WTC11 (cell line): ENCODE results near the gene NLGN3. TPM values are rescaled to one million over a fixed set of nuclear protein-coding genes. Genes with fewer than 3 reads are reported as not detected.

ENCODE experiments used
- ATAC-seq: fragments of 200-7000 bp; cut with Tn5 transposase; 2 replicates; pipeline ENCODE4 v1.10.0; 2021; ENCODE audit warnings: mild to moderate bottlenecking, moderate library complexity
- CTCF ChIA-PET: fragments of 300-600 bp; sonication (Branson Sonifier 250); formaldehyde crosslinking; loops from one replicate; lab custom pipeline; 2021; ENCODE audit warnings: antibody characterized with exemption; lab: Charles Lee
- POLR2A ChIA-PET: fragments of 350-600 bp; sonication (Branson Sonifier 250); formaldehyde crosslinking; loops from one replicate; lab custom pipeline; 2021; ENCODE audit warnings: antibody characterized with exemption; lab: Charles Lee
- DNase-seq: peaks from one replicate; pipeline ENCODE4 v3.0.0; 2021; ENCODE audit warnings: low spot score
- H3K27ac Mint-ChIP-seq: 2 replicates; pipeline ENCODE4 v1.8.0; 2021; ENCODE audit warnings: mixed read lengths
- H3K27me3 Mint-ChIP-seq: 2 replicates; pipeline ENCODE4 v1.8.0; 2021; ENCODE audit warnings: low read depth, mild to moderate bottlenecking, moderate library complexity, mixed read lengths
- H3K36me3 Mint-ChIP-seq: 2 replicates; pipeline ENCODE4 v1.8.0; 2021; ENCODE audit warnings: mixed read lengths
- H3K4me1 Mint-ChIP-seq: 2 replicates; pipeline ENCODE4 v1.8.0; 2022; ENCODE audit warnings: mixed read lengths
- H3K4me3 Mint-ChIP-seq: 2 replicates; pipeline ENCODE4 v1.8.0; 2021; ENCODE audit warnings: mild to moderate bottlenecking, moderate library complexity, mixed read lengths
- H3K9me3 Mint-ChIP-seq: 2 replicates; pipeline ENCODE4 v1.8.0; 2021; ENCODE audit warnings: mixed read lengths
- ATF3 ChIP-seq: sonication (generic); formaldehyde crosslinking; conservative IDR thresholded peaks from 2 replicates; pipeline ENCODE4 v1.8.1; 2022; ENCODE audit warnings: mild to moderate bottlenecking, missing genetic modification reagents
- ELF4 ChIP-seq: sonication (generic); formaldehyde crosslinking; IDR thresholded peaks from 2 replicates; pipeline ENCODE4 v1.8.1; 2022; ENCODE audit warnings: low read depth, mild to moderate bottlenecking, moderate library complexity, missing genetic modification reagents
- ETV6 ChIP-seq: sonication (generic); formaldehyde crosslinking; IDR thresholded peaks from 2 replicates; pipeline ENCODE4 v1.8.1; 2022; ENCODE audit warnings: mild to moderate bottlenecking, missing genetic modification reagents
- GTF2I ChIP-seq: fragments of 250-450 bp; sonication (Bioruptor Pico); conservative IDR thresholded peaks from 2 replicates; pipeline ENCODE4 v1.4.0; 2021; ENCODE audit warnings: mild to moderate bottlenecking
- NFE2L1 ChIP-seq: sonication (generic); formaldehyde crosslinking; IDR thresholded peaks from 2 replicates; pipeline ENCODE4 v1.8.1; 2023; ENCODE audit warnings: missing genetic modification reagents
- RELA ChIP-seq: sonication (generic); formaldehyde crosslinking; IDR thresholded peaks from 2 replicates; pipeline ENCODE4 v1.8.1; 2022; ENCODE audit warnings: missing genetic modification reagents, mild to moderate bottlenecking, borderline replicate concordance
- SOX15 ChIP-seq: fragments of 250-450 bp; sonication (Bioruptor Pico); IDR thresholded peaks from 2 replicates; pipeline ENCODE4 v1.9.0; 2021; ENCODE audit warnings: mild to moderate bottlenecking
- TCF7 ChIP-seq: sonication (generic); formaldehyde crosslinking; IDR thresholded peaks from 2 replicates; pipeline ENCODE4 v1.8.0; 2022; ENCODE audit warnings: mild to moderate bottlenecking, low read depth, missing genetic modification reagents, moderate library complexity
- ZBTB21 ChIP-seq: sonication (generic); formaldehyde crosslinking; IDR thresholded peaks from 2 replicates; pipeline ENCODE4 v1.8.1; 2023; ENCODE audit warnings: mild to moderate bottlenecking, missing genetic modification reagents, borderline replicate concordance
- ZNF138 ChIP-seq: sonication (generic); formaldehyde crosslinking; conservative IDR thresholded peaks from 2 replicates; pipeline ENCODE4 v1.8.1; 2022; ENCODE audit warnings: mild to moderate bottlenecking, moderate library complexity, missing genetic modification reagents
- ZNF263 ChIP-seq: sonication (generic); formaldehyde crosslinking; IDR thresholded peaks from 2 replicates; pipeline ENCODE4 v1.8.1; 2022; ENCODE audit warnings: low read depth, mild to moderate bottlenecking, moderate library complexity, missing genetic modification reagents
- ZNF423 ChIP-seq: fragments of 250-450 bp; sonication (Bioruptor Pico); IDR thresholded peaks from 2 replicates; pipeline ENCODE4 v2.1.2; 2022; ENCODE audit warnings: mild to moderate bottlenecking, moderate library complexity
- ZNF671 ChIP-seq: fragments of 250-450 bp; sonication (Bioruptor Pico); IDR thresholded peaks from 2 replicates; pipeline ENCODE4 v1.8.0; 2021; ENCODE audit warnings: mild to moderate bottlenecking
- total RNA-seq: library from RNA; stranded (reverse); gene quantifications from 3 replicates; pipeline ENCODE4 v1.2.3, GENCODE V29; 2021
- TF ChIP-seq, protein P1 (sequence below): sonication (generic); formaldehyde crosslinking; conservative IDR thresholded peaks from 2 replicates; pipeline ENCODE4 v1.8.1; 2023; ENCODE audit warnings: mild to moderate bottlenecking, low read depth, missing genetic modification reagents, moderate library complexity
- TF ChIP-seq, protein P2 (sequence below): fragments of 250-450 bp; sonication (Bioruptor Pico); IDR thresholded peaks from 2 replicates; pipeline ENCODE4 v1.8.0; 2021; ENCODE audit warnings: mild to moderate bottlenecking
- TF ChIP-seq, protein P3 (sequence below): sonication (generic); formaldehyde crosslinking; IDR thresholded peaks from 2 replicates; pipeline ENCODE4 v1.8.1; 2023; ENCODE audit warnings: mild to moderate bottlenecking, missing genetic modification reagents, moderate library complexity
- TF ChIP-seq, protein P4 (sequence below): sonication (generic); formaldehyde crosslinking; IDR thresholded peaks from 2 replicates; pipeline ENCODE4 v1.8.0; 2022; ENCODE audit warnings: mild to moderate bottlenecking, missing genetic modification reagents

Gene NLGN3
- total RNA-seq, 1 experiment from 2014 or later: 10.8 TPM

- H3K36me3 Mint-ChIP-seq: peaks cover 3% of the 10 kb centered on the region; the same call in 1 of the 2 replicates
- TF ChIP-seq TCF7 (CRISPR knock-in tag) (no peak), ZBTB21 (CRISPR knock-in tag) (no peak)
- TF ChIP-seq, protein P1, sequence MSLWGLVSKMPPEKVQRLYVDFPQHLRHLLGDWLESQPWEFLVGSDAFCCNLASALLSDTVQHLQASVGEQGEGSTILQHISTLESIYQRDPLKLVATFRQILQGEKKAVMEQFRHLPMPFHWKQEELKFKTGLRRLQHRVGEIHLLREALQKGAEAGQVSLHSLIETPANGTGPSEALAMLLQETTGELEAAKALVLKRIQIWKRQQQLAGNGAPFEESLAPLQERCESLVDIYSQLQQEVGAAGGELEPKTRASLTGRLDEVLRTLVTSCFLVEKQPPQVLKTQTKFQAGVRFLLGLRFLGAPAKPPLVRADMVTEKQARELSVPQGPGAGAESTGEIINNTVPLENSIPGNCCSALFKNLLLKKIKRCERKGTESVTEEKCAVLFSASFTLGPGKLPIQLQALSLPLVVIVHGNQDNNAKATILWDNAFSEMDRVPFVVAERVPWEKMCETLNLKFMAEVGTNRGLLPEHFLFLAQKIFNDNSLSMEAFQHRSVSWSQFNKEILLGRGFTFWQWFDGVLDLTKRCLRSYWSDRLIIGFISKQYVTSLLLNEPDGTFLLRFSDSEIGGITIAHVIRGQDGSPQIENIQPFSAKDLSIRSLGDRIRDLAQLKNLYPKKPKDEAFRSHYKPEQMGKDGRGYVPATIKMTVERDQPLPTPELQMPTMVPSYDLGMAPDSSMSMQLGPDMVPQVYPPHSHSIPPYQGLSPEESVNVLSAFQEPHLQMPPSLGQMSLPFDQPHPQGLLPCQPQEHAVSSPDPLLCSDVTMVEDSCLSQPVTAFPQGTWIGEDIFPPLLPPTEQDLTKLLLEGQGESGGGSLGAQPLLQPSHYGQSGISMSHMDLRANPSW: no peak
These were observed 28.8 kb downstream of the NLGN3 start for GRCh38 chrX:71173440-71173839.

GRCh38 chrX:71174795-71175194, 30.2 kb downstream of the NLGN3 start:
- DNase-seq (no peak), ATAC-seq (no peak)
- Mint-ChIP-seq H3K27me3 (no peaks in the 10 kb centered on the region), H3K9me3 (peaks cover 4% of the 10 kb centered on the region; the same call in 1 of the 2 replicates), H3K4me1 (peaks cover 27% of the 10 kb centered on the region), H3K27ac (no peak overlapping the region), H3K4me3 (no peak overlapping the region), H3K36me3 (peaks cover 3% of the 10 kb centered on the region; the same call in 1 of the 2 replicates)
- CTCF ChIA-PET: no interaction called here
- POLR2A ChIA-PET: interaction anchor here (2.3 kb wide), 1 partner anchor 8 kb away, joined by 8 read pairs; no protein-coding TSS in a partner anchor
- TF ChIP-seq, protein P2, sequence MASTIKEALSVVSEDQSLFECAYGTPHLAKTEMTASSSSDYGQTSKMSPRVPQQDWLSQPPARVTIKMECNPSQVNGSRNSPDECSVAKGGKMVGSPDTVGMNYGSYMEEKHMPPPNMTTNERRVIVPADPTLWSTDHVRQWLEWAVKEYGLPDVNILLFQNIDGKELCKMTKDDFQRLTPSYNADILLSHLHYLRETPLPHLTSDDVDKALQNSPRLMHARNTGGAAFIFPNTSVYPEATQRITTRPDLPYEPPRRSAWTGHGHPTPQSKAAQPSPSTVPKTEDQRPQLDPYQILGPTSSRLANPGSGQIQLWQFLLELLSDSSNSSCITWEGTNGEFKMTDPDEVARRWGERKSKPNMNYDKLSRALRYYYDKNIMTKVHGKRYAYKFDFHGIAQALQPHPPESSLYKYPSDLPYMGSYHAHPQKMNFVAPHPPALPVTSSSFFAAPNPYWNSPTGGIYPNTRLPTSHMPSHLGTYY (CRISPR knock-in tag): no peak
- TF ChIP-seq ZNF671 (no peak), SOX15 (CRISPR knock-in tag) (no peak), ZNF423 (CRISPR knock-in tag) (no peak), ETV6 (CRISPR knock-in tag) (no peak), ZNF138 (CRISPR knock-in tag) (no peak), NFE2L1 (CRISPR knock-in tag) (no peak), ZNF263 (CRISPR knock-in tag) (no peak), ZBTB21 (CRISPR knock-in tag) (no peak), RELA (CRISPR knock-in tag) (no peak), ELF4 (CRISPR knock-in tag) (no peak), GTF2I (CRISPR knock-in tag) (no peak), ATF3 (no peak)
- TF ChIP-seq, protein P1: no peak
- TF ChIP-seq, protein P3, sequence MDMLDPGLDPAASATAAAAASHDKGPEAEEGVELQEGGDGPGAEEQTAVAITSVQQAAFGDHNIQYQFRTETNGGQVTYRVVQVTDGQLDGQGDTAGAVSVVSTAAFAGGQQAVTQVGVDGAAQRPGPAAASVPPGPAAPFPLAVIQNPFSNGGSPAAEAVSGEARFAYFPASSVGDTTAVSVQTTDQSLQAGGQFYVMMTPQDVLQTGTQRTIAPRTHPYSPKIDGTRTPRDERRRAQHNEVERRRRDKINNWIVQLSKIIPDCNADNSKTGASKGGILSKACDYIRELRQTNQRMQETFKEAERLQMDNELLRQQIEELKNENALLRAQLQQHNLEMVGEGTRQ: no peak
- TF ChIP-seq, protein P4, sequence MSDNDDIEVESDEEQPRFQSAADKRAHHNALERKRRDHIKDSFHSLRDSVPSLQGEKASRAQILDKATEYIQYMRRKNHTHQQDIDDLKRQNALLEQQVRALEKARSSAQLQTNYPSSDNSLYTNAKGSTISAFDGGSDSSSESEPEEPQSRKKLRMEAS (CRISPR knock-in tag): no peak

More at GRCh38 chrX:71173440-71173839, 28.8 kb downstream of the NLGN3 start:
- ATAC-seq (no peak), DNase-seq (no peak)
- no peak overlapping the region for H3K4me3 Mint-ChIP-seq
- H3K4me1 Mint-ChIP-seq: peaks cover 23% of the 10 kb centered on the region
- CTCF ChIA-PET: no interaction called here
- H3K9me3 Mint-ChIP-seq: peaks cover 4% of the 10 kb centered on the region; the same call in 1 of the 2 replicates
- no peak overlapping the region; the same call in 1 of the 2 replicates for H3K27ac Mint-ChIP-seq
- no peaks in the 10 kb centered on the region for H3K27me3 Mint-ChIP-seq
- POLR2A ChIA-PET: interaction anchor here (0.6 to 2.3 kb wide), 2 partner anchors 9 to 55 kb away, joined by 3 to 8 read pairs; no protein-coding TSS in a partner anchor
